BE2C (cell line): ENCODE measurements around the gene SELENOK.

Source experiments
- DNase-seq: peaks from one replicate; pipeline ENCODE4 v3.0.0-alpha.2; 2020
- H3K27me3 ChIP-seq: fragments of 250-450 bp; sonication (Bioruptor Pico); 2 replicates; pipeline ENCODE4 v1.5.1; 2020; ENCODE audit warnings: mild to moderate bottlenecking
- H3K36me3 ChIP-seq: fragments of 250-450 bp; sonication (Bioruptor Pico); 2 replicates; pipeline ENCODE4 v1.5.1; 2020; ENCODE audit warnings: mild to moderate bottlenecking
- H3K4me1 ChIP-seq: fragments of 250-450 bp; sonication (Bioruptor Pico); 2 replicates; pipeline ENCODE4 v1.5.1; 2020
- H3K4me3 ChIP-seq: 2 replicates; pipeline ENCODE4 v1.5.1; 2011; ENCODE audit warnings: low read depth, low read length
- H3K9me3 ChIP-seq: fragments of 250-450 bp; sonication (Bioruptor Pico); 2 replicates; pipeline ENCODE4 v1.5.1; 2020
- CTCF ChIP-seq: IDR thresholded peaks from 2 replicates; pipeline ENCODE4 v1.5.1; 2012; ENCODE audit warnings: mild to moderate bottlenecking, low read depth, low read length

SELENOK gene

GRCh38 chr3:53859178-53859577 is 32.5 kb downstream of the SELENOK start:
- no peak for TF ChIP-seq CTCF
- Histone ChIP-seq H3K4me3 (no peak overlapping the region), H3K27me3 (no peaks in the 10 kb centered on the region), H3K9me3 (no peaks in the 10 kb centered on the region), H3K4me1 (no peaks in the 10 kb centered on the region), H3K36me3 (no peaks in the 10 kb centered on the region)
- DNase-seq: no peak

- no peaks in the 10 kb centered on the region for H3K4me1 ChIP-seq
- TF ChIP-seq CTCF: no peak
- H3K4me3 ChIP-seq: no peak overlapping the region
- H3K36me3 ChIP-seq: no peaks in the 10 kb centered on the region
- H3K9me3 ChIP-seq: no peaks in the 10 kb centered on the region
- DNase-seq: no peak
- H3K27me3 ChIP-seq: no peaks in the 10 kb centered on the region
Observed at GRCh38 chr3:53858096-53858741, 33.4 kb downstream of the SELENOK start.

- no peak for DNase-seq
- no peak for TF ChIP-seq CTCF
- H3K36me3 ChIP-seq: no peaks in the 10 kb centered on the region
Observed at GRCh38 chr3:53856964-53857363, 34.7 kb downstream of the SELENOK start.

GRCh38 chr3:53850895-53851294 is 40.8 kb downstream of the SELENOK start:
- DNase-seq: no peak
- H3K4me3 ChIP-seq: no peak overlapping the region
- peaks cover 13% of the 10 kb centered on the region for H3K27me3 ChIP-seq
- no peak for TF ChIP-seq CTCF
- H3K36me3 ChIP-seq: no peaks in the 10 kb centered on the region
- H3K9me3 ChIP-seq: no peaks in the 10 kb centered on the region
- no peaks in the 10 kb centered on the region for H3K4me1 ChIP-seq

More at GRCh38 chr3:53856964-53857363, 34.7 kb downstream of the SELENOK start:
- Histone ChIP-seq H3K27me3 (no peaks in the 10 kb centered on the region), H3K4me1 (no peaks in the 10 kb centered on the region), H3K9me3 (no peaks in the 10 kb centered on the region), H3K4me3 (no peak overlapping the region)

GRCh38 chr3:53849916-53850315 is 41.7 kb downstream of the SELENOK start:
- DNase-seq: no peak
- H3K4me3 ChIP-seq: no peak overlapping the region
- H3K4me1 ChIP-seq: no peaks in the 10 kb centered on the region
- TF ChIP-seq CTCF: no peak
- H3K27me3 ChIP-seq: peaks cover 21% of the 10 kb centered on the region
- no peaks in the 10 kb centered on the region for H3K36me3 ChIP-seq
- no peaks in the 10 kb centered on the region for H3K9me3 ChIP-seq

GRCh38 chr3:53846851-53847155 is 44.9 kb downstream of the SELENOK start:
- no peaks in the 10 kb centered on the region for H3K4me1 ChIP-seq
- H3K9me3 ChIP-seq: no peaks in the 10 kb centered on the region
- no peak for TF ChIP-seq CTCF
- no peaks in the 10 kb centered on the region for H3K36me3 ChIP-seq
- H3K27me3 ChIP-seq: peaks cover 21% of the 10 kb centered on the region
- H3K4me3 ChIP-seq: no peak overlapping the region
- DNase-seq: no peak
